IMR-90 (cell line): Measurements from ENCODE around the gene CERKL. TPM values are rescaled to one million over a fixed set of nuclear protein-coding genes. Genes with fewer than 3 reads are reported as not detected.

Experiments used
- ATAC-seq: fragments of 200-7000 bp; cut with Tn5 transposase; 2 replicates; pipeline ENCODE4 v1.9.1; 2020; ENCODE audit warnings: low read depth, mild to moderate bottlenecking, moderate library complexity
- BruUV-seq: library from RNA; stranded (reverse); fragments of 400-500 nt; replicated peaks from 2 replicates; lab custom pipeline; 2021; lab: Mats Ljungman, UMichigan
- CTCF ChIA-PET: fragments of 300-600 bp; formaldehyde crosslinking; extraction: SDS; loops from one replicate; lab custom pipeline; 2021; ENCODE audit warnings: antibody characterized with exemption; lab: Yijun Ruan, JAX
- POLR2A ChIA-PET: fragments of 300-600 bp; sonication (Branson Sonifier 250); formaldehyde crosslinking; loops from one replicate; lab custom pipeline; 2022; ENCODE audit warnings: antibody characterized with exemption; ENCODE audit not compliant: unreplicated experiment; lab: Charles Lee
- DNase-seq: peaks from one replicate; pipeline ENCODE4 v3.0.0; 2013
- H2AFZ ChIP-seq: replicated peaks from 2 replicates; pipeline ENCODE3; 2013; ENCODE audit warnings: low read length, mild to moderate bottlenecking; ENCODE audit not compliant: poor library complexity
- H2AK5ac ChIP-seq: 2 replicates; pipeline ENCODE4 v1.6.1; 2013; ENCODE audit warnings: low read depth, low read length, inconsistent platforms
- H2AK9ac ChIP-seq: replicated peaks from 2 replicates; pipeline ENCODE3; 2013; ENCODE audit warnings: mild to moderate bottlenecking, low read depth, low read length, moderate library complexity; ENCODE audit not compliant: poor library complexity
- H2BK120ac ChIP-seq: 2 replicates; pipeline ENCODE4 v1.6.1; 2013; ENCODE audit warnings: low read depth, low read length, inconsistent platforms
- H2BK15ac ChIP-seq: 3 replicates; pipeline ENCODE4 v1.6.1; 2013; ENCODE audit warnings: low read depth, low read length, inconsistent platforms
- H2BK20ac ChIP-seq: 2 replicates; pipeline ENCODE4 v1.6.1; 2013; ENCODE audit warnings: low read depth, mild to moderate bottlenecking, inconsistent platforms, low read length, moderate library complexity
- H2BK5ac ChIP-seq: 2 replicates; pipeline ENCODE4 v1.6.1; 2013; ENCODE audit warnings: mild to moderate bottlenecking, low read depth, low read length, inconsistent platforms; ENCODE audit not compliant: poor library complexity, severe bottlenecking
- H3K14ac ChIP-seq: replicated peaks from 2 replicates; pipeline ENCODE4 v1.6.1; 2013; ENCODE audit warnings: low read depth, low read length, inconsistent platforms
- H3K18ac ChIP-seq: 2 replicates; pipeline ENCODE4 v1.6.1; 2013; ENCODE audit warnings: low read depth, low read length, control low read depth
- H3K23ac ChIP-seq: 2 replicates; pipeline ENCODE4 v1.6.1; 2013; ENCODE audit warnings: low read depth, low read length, inconsistent platforms
- H3K27ac ChIP-seq: 2 replicates; pipeline ENCODE4 v1.5.1; 2013; ENCODE audit warnings: mild to moderate bottlenecking, control low read depth, low read length; ENCODE audit not compliant: insufficient read depth
- H3K27me3 ChIP-seq: 2 replicates; pipeline ENCODE4 v1.6.1; 2013; ENCODE audit warnings: low read length; ENCODE audit not compliant: control insufficient read depth, insufficient read depth
- H3K36me3 ChIP-seq: 2 replicates; pipeline ENCODE4 v1.6.1; 2013; ENCODE audit warnings: low read length, mixed read lengths; ENCODE audit not compliant: control insufficient read depth, insufficient read depth
- H3K4ac ChIP-seq: 2 replicates; pipeline ENCODE4 v1.6.1; 2013; ENCODE audit warnings: low read depth, low read length, inconsistent platforms
- H3K4me1 ChIP-seq: 2 replicates; pipeline ENCODE4 v1.6.1; 2013; ENCODE audit warnings: low read length, mixed read lengths; ENCODE audit not compliant: control insufficient read depth, insufficient read depth
- H3K4me2 ChIP-seq: 2 replicates; pipeline ENCODE4 v1.6.1; 2013; ENCODE audit warnings: low read depth, mild to moderate bottlenecking, control low read depth, low read length, moderate library complexity
- H3K4me3 ChIP-seq: 2 replicates; pipeline ENCODE4 v1.5.1; 2013; ENCODE audit warnings: low read depth, mild to moderate bottlenecking, control low read depth, low read length, moderate library complexity; ENCODE audit not compliant: insufficient read depth
- H3K56ac ChIP-seq: 2 replicates; pipeline ENCODE4 v1.6.1; 2013; ENCODE audit warnings: low read length, inconsistent platforms; ENCODE audit not compliant: insufficient read depth; ENCODE audit errors: extremely low read depth
- H3K79me1 ChIP-seq, 2 experiments: 2 replicates each; pipeline ENCODE4 v1.6.1; 2013; ENCODE audit warnings: low read length in 2 of 2, inconsistent platforms in 1 of 2, low read depth in 1 of 2
- H3K9ac ChIP-seq: 2 replicates; pipeline ENCODE4 v1.6.1; 2013; ENCODE audit warnings: low read depth, low read length, control low read depth
- H3K9me1 ChIP-seq: 2 replicates; pipeline ENCODE4 v1.6.1; 2013; ENCODE audit warnings: low read length, inconsistent platforms; ENCODE audit not compliant: insufficient read depth
- H3K9me3 ChIP-seq: 2 replicates; pipeline ENCODE4 v1.6.1; 2013; ENCODE audit warnings: low read length; ENCODE audit not compliant: control insufficient read depth, insufficient read depth
- H4K20me1 ChIP-seq: 2 replicates; pipeline ENCODE4 v1.6.1; 2013; ENCODE audit warnings: low read length, inconsistent platforms; ENCODE audit not compliant: insufficient read depth
- H4K5ac ChIP-seq: 2 replicates; pipeline ENCODE4 v1.6.1; 2013; ENCODE audit warnings: mild to moderate bottlenecking, low read depth, low read length, control low read depth
- H4K8ac ChIP-seq, 2 experiments: 2 replicates each; pipeline ENCODE4 v1.6.1; 2013; ENCODE audit warnings: low read depth in 2 of 2, low read length in 2 of 2, control low read depth in 1 of 2, inconsistent platforms in 1 of 2
- H4K91ac ChIP-seq: 2 replicates; pipeline ENCODE4 v1.6.1; 2013; ENCODE audit warnings: low read depth, low read length, inconsistent platforms; ENCODE audit not compliant: insufficient read depth
- BHLHE40 ChIP-seq: fragments of 150-350 bp; IDR thresholded peaks from 2 replicates; pipeline ENCODE4 v1.6.1; 2016; ENCODE audit warnings: mild to moderate bottlenecking, low read depth, low read length
- MXI1 ChIP-seq: IDR thresholded peaks from 2 replicates; pipeline ENCODE4 v1.6.1; 2012; ENCODE audit warnings: low read depth, mild to moderate bottlenecking, low read length, moderate library complexity, borderline replicate concordance
- RCOR1 ChIP-seq: IDR thresholded peaks from 2 replicates; pipeline ENCODE4 v1.6.1; 2012; ENCODE audit warnings: mild to moderate bottlenecking, low read length, improper control_type of control experiment; ENCODE audit not compliant: insufficient replicate concordance
- SMC3 ChIP-seq: fragments of 150-350 bp; IDR thresholded peaks from 2 replicates; pipeline ENCODE4 v1.6.1; 2016; ENCODE audit warnings: low read depth, mild to moderate bottlenecking, antibody characterized with exemption, low read length, moderate library complexity
- WGBS, 2 experiments: methylation state at CpG; one replicate each; pipeline versions ENCODE4 v1.1.5 to v1.1.7; 2013; ENCODE audit warnings: missing lambda C conversion rate in 2 of 2; ENCODE audit not compliant: insufficient read length in 1 of 2; ENCODE audit errors: extremely low coverage in 2 of 2; 5-methylcytosine and 5-hydroxymethylcytosine counted together
- dilution Hi-C: fragments of 300-500 bp; cut with HindIII; formaldehyde crosslinking; loops from one replicate; pipeline ENCODE4 v1.14.3; 2018; ENCODE audit warnings: low sequenced_read_pairs; ENCODE audit not compliant: unreplicated experiment
- in situ Hi-C: fragments of 300-500 bp; cut with MboI; formaldehyde crosslinking; loops from 3 replicates; pipeline ENCODE4 v1.14.3; 2019; ENCODE audit warnings: low sequenced_read_pairs, inconsistent platforms, mixed read lengths
- intact Hi-C: fragments of 100-400 bp; cut with micrococcal nuclease; formaldehyde crosslinking; loops from 2 replicates; pipeline ENCODE4 v1.10.0; 2022
- polyA plus RNA-seq, 3 experiments: library from polyadenylated mRNA; depleted of rRNA; stranded (reverse); fragments of >200 nt; gene quantifications; 2 replicates each; pipeline ENCODE4 v1.2.3, GENCODE V29; 2012; ENCODE audit warnings: low replicate concordance in 1 of 3
- total RNA-seq: library from RNA; depleted of rRNA; stranded (reverse); fragments of >200 nt; gene quantifications from 2 replicates; pipeline ENCODE4 v1.2.3, GENCODE V29; 2012

The CERKL gene
- total and polyA plus RNA-seq, 2 of the 4 experiments (the other 2 are of a cell fraction), result under 0.01 TPM; not detected in 1

DNA sequence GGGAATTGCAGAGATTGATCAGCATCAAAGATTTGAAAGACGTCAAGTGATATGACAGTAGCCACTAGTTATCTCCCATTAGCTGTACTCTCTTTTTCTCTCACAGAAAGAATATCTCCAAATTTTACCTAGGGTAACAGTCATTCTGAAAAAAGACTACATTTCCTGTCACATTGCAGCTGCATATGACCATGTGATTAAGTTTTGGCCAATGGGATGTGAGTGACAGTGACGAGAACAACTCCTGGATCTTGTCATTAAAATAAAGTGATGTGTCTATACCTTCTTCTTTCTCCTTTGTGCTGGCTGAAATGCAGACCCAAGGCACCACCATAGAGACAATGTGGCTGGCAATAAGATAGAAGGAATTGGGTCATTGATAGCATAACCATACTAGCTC lies 34.0 kb upstream of the CERKL start:
- Histone ChIP-seq H2BK15ac (no peak overlapping the region), H3K4me3 (no peak overlapping the region), H3K4me2 (no peak overlapping the region), H3K4me1 (no peaks in the 10 kb centered on the region), H4K8ac (no peak overlapping the region), H2BK5ac (no peak overlapping the region), H2AFZ (no peak overlapping the region), H3K18ac (no peak overlapping the region), H4K5ac (no peak overlapping the region), H2AK9ac (no peak overlapping the region), H3K79me1 (no peaks in the 10 kb centered on the region), H3K4ac (no peak overlapping the region), H3K56ac (no peak overlapping the region), H2BK20ac (no peak overlapping the region), H3K9me3 (no peaks in the 10 kb centered on the region), H3K36me3 (no peaks in the 10 kb centered on the region), H2AK5ac (no peak overlapping the region), H3K27me3 (peaks cover 12% of the 10 kb centered on the region), H4K91ac (no peak overlapping the region), H3K27ac (no peak overlapping the region), H2BK120ac (no peak overlapping the region), H3K14ac (no peak overlapping the region), H4K20me1 (no peaks in the 10 kb centered on the region), H3K9ac (no peak overlapping the region), H3K23ac (no peak overlapping the region), H3K9me1 (no peaks in the 10 kb centered on the region)
- WGBS, 2 experiments, result no CpG with 5 or more reads among the region's 2 CpGs
- dilution Hi-C loops, result no loop called here
- intact Hi-C loops, result no loop called here
- TF ChIP-seq MXI1 (no peak), SMC3 (no peak), RCOR1 (no peak), BHLHE40 (no peak)
- no peak for ATAC-seq
- CTCF ChIA-PET, result no interaction called here
- BruUV-seq, result no TSS peak
- in situ Hi-C loops, result no loop called here
- DNase-seq, result no peak
- POLR2A ChIA-PET, result no interaction called here
